ENCODE data around the gene RPN1.
A peak's percentile ranks its signal among the peaks of the same experiment; 100 is the strongest.
"Not testable (repeated sequence)": the region's sequence is repeated elsewhere in the genome, so short reads cannot be mapped to it uniquely, and the experiment has no call there.

The RPN1 gene

DNA sequence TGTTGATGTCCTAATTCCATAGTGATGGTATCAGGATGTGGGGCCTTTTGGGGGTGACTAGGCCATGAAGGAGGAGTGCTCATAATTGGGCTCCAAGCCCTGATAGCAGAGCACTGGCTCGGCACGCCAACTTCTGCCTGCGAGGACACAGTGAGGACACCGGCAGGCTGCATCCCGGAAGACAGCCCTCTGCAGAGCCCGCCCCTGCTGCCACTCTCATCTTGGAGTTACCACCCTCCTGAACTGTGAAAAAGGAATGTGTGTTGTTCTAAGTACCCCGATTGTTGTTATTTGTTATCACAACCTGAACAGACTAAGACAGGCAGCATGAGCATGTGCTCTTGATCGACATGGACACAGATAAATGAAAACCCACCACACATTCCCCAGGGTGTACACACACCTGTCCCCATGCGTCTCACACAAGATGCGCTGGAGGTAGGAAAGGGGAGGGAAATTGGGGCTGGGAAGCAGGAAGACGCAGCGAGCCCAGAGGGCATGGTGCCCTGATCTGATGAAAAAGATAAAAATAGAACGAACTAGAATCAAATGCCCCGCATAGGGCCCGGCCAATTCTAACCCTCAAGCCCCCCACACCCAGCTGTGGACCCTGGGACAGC, 40.1 kb downstream of the RPN1 start:
- no peak for DNase-seq (ENCODE audit: low read depth, low spot score)

DNA sequence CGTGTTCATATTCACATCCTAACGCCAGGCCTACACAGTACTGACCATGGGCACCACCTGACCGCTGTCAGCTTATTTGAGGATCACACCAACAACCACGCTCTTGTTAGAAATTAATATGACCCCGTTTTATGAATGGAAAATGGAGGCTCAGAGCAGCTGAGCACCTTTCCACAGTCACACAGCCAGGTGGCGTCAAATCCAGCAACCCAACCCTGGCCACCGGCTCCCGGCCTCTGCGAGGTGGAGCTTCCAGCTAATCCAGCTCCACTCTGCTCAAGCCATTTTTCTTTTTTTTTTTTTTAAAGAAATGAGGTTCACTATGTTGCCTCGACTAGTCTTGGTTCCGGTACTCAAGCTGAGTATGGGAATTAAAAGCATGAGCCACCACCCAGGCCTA, 41.3 kb downstream of the RPN1 start:
- no peak for DNase-seq (ENCODE audit: low read depth, low spot score)

DNA sequence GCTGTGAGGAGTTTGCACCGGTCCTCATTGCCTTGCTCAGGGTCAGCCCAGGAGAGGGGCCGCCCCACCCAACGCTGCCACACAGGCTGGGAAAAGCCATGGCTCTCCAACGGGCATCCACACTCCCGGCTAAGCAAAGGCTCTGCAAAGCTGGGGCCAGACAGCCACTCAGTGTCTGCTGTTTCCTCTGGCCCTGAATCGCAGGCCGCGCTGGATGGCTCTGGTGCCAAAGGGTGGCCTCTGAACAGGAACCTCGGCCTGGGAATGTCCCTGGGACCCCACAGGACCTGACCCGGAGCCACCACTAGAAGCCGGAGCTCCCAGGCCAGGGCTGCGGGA, 42.9 kb downstream of the RPN1 start:
- no peak for DNase-seq (ENCODE audit: low read depth, low spot score)

DNA sequence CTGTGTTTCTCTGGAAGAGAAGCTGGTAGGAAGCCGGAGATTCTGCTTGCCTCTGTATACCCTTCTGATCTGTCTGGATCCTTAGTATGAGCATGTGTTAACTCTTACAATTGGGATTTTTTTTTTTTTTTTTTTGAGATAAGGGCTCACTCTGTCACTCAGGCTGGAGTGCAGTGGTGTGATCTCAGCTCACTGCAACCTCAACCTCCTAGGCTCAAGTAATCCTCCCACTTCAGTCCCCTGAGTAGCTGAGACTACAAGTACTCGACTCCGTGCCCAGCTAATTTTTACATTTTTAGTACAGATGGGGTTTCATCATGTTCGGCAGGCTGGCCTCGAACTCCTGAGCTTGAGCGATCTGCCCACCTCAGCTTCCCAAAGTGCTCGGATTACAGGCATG, 44.5 kb downstream of the RPN1 start:
- no peak for DNase-seq (ENCODE audit: low read depth, low spot score)

DNA sequence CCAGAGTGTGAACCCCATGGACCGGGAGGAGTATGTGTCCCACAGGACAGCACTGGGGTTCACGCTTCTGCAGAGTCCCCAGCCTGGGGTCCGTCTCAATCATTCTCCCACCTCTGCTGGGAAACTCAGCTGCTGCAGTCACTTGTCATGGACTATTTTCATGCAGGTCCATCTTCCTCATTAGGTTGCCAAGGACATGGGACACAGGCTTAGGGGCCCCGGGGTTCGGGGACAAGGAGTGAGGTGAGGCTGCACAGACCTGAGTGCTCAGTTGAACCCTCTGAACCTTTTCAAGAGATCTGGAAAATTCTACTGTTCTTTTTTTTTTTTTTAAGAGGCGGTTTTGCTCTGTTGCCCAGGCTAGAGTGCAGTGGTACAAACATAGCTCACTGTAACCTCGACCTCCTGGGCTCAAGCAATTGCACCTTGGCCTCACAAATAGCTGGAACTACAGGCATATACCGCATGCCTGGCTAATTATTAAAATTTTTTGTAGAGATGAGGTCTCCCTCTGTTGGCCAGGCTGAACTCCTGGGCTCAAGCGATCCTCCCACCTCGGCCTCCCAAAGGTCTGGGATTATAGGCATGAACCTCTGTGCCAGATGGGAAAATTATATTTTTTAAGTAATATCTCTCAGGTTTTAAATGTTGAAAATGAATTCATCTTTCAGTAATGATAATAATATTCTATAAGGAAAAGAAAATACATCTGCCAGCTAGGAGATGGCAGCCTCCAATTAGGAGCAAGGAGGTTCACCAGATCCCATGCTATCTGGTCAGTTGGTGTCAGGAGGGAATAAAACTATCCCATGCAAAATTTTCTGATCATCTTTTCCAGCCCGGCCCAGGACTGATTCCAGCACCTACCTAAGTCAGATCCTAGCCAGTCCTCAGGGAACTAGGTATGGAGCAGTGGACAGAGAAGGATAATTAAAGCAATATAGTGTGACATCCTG, 45.2 kb downstream of the RPN1 start:
- no peak for DNase-seq (ENCODE audit: low read depth, low spot score)

DNA sequence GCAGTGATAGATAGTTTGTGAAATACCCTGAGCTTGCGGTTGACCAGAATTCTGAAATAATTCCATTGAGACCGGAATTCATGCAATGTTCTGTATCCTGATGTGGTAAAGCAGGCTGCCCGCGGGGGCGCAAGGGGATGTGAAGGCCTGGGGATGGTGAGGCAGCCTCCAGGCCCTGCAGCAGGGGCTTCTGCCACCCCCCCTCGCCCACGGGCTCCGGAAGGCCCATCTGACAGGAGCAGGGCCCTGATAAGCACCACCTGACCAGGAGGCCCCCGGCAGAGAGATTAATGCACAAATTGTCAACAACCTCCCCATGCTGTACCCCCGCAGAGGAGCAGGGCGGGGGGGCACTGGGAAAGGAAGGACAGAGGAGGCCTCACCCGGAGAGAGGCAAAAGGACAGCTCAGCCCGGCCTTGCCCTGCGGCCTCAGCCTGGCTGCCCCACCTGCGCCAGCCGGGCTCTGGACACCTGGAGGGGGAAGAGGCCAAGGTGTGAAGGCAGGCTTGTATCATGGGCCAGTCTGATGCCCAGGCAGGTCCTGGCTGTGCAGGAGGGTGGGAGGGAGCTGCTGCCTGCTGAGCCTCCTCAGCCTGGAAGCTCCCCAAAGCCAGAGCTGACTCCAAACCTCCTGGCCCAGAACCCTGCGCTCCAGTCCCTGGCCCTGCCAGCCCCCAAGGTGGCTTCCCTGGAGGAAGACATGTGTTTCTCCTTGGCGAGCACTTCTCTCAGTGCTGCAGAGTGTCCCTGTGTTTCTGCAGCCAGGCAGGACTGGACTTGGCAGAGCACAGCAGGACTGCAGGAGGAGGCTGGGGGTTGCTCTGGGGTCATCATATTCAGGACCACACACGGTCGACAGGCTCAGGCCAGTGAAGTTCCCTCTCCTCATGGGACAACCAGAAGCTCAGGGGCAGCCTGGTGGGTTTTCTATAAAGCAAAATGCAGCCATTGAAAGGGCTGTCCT, 46.5 kb downstream of the RPN1 start:
- DNase-seq (ENCODE audit: low read depth, low spot score): no peak

DNA sequence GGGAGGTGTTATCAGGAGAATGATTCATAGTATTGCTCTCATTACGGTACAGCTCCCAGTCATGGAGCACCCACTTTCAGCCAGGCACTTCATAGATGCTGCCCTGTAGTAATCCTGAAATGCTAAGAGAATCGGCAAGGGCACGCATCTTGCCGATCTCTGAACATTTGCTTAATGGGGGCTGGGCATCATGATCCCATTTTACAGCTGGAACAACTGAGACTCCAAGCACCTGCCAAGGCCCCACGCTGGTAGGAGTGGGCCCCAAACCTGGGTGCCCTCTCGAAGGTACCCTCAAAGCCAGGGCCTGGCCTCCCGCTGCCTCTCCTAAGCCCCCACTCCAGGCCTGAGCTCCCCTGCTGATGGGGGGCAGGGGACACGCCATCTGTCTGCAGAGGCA, 47.3 kb downstream of the RPN1 start:
- DNase-seq (ENCODE audit: low read depth, low spot score): no peak

DNA sequence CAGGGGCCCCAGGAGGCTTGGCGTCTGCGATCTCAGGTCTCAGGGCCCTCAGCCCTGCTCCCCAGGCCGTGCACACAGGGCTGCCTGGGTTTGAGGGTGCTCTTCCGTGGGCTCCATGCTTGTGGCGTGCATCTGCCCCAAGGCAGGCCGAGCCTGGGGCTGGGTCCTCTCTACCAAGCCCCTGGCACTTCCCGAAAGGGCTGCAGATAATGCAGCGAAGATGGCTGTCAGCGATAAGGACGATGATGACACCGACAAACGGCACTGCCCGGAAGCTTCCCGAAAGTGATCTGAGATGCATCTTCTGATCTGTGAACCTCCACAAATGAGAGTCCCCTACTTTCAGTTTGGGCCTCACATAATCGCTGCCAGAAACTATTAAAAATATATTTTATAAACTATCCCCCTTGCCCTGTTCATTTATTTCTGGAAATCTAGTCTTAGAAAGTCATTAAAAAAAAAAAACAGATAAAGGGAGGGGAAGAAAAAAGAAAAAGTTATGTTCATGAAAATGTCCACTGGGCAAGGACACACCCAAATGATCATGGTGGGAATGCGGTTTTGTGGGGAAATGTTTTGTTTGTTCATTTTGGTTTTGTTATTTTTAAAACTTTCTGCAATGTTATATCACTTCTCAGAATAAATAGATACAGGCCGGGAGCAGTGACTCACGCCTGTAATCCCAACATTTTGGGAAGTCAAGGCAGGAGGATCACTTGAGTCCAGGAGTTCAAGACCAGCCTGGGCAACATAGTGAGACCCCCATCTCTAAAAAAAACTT, 51.5 kb downstream of the RPN1 start:
- no peak for DNase-seq (ENCODE audit: low read depth, low spot score)

DNA sequence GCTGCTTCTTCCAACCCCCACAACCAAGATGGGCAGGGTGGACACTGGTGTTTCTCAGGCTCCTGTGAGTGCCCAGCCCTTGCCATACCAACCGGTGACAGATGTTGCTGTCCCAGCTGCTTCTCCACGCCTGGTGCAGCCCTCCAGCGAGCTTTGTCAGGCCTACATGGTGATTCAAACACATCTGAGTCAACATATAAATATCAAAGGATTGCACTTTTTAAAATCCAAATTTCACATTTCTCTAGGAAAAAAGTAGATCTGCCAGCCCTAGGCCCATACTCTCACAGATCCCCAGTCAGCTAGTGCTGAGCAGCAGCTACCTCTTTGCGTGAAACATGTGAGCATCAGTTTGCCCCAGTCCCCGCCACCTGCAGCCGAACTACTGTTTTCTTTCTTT, 52.7 kb downstream of the RPN1 start:
- no peak for DNase-seq (ENCODE audit: low read depth, low spot score)

DNA sequence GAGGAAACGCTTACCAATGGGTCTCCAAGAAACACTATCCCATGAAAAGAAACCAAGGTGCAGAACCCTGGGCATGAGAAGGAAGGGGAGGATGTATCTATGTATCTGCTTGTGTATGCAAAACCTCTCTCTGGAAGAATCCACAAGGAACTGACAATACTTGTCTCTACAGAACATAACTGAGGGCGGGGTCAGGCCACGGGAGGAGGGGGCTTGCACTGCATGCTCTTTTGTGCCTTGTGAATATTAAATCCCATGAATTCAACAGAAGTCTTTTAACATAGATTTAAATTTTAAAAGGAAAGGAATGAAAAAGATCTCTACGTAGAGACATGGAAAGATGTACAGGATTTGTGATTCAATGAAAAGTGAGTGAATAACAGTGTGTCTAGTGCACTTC, 57.8 kb downstream of the RPN1 start:
- DNase-seq (ENCODE audit: low read depth, low spot score): no peak

DNA sequence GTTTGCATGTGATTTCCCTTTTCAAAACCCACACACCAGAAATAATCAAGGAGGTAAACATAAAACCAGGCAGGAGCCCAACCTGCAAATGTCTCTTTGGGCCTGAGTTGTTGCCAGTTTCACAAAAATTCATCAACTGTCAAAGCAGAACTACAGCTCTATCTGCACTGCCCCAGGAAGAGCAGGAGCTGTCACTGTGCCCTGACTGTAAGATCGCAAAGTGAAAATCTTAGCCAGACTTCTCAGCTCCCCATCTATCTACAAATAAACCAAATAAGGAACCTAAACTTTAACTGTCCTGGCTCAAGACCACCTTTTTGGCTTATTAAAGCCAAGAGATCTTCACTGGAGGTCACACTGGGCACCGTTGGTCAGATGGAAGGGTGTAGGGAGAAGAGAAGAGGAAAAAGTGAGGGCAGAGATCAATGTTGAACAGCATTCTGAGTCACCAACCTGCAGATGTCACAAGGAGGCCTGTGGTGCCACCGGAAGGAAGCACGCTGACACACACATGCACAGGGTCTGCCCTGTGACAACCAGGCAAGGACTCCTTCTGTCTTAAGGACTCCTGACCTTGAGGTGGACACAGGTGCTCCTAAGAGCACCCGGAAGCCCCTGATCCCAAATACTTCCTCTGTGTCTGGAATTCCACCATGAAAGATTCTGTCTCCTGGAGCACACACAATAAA, 58.7 kb downstream of the RPN1 start:
- DNase-seq (ENCODE audit: low read depth, low spot score): no peak

DNA sequence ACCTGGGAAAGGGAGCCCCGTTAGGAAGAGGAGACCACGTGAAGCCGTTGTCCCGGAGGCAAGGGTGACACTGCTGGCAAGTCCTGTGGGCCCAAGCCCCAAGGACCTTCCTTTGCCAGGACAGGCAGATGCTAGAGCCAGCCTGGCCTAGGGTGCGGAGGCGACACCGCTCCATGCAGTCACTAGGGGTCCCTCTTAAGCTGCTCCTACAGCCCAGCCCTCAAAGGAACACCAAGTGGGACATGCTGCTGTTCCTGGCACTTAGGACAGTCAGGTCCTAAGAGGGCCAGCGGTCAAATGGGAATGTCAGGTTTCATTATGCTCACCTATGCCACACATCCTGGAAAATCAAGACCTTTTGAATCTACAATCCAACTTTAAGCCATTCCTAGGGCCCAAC, 59.7 kb downstream of the RPN1 start:
- no peak for DNase-seq (ENCODE audit: low read depth, low spot score)

GRCh38 chr3:128589985-128590384, 60.6 kb downstream of the RPN1 start:
- not testable (repeated sequence) for DNase-seq (ENCODE audit: low read depth, low spot score)

GRCh38 chr3:128588147-128588546, 62.5 kb downstream of the RPN1 start:
- DNase-seq (ENCODE audit: low read depth, low spot score): no peak

DNA sequence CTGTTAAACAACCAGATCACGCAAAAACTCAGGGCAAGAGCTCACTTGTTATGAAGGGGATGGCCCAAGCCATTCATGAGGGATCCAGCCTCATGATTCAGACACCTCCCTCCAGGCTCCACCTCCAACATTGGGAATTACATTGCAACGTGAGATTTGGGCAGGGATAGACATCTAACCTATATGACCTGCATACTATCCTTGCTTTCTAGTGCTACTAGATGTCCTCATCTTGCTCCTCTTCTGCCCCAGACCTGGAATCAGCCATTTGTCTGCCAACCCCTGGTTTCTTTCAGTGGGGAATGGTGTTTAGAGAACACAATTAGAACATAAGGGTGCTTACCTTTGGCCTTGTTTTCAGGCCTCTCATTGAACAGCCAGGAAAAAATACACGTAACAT, 63.2 kb downstream of the RPN1 start:
- DNase-seq (ENCODE audit: low read depth, low spot score): no peak

GRCh38 chr3:128586932-128587331, 63.7 kb downstream of the RPN1 start:
- DNase-seq (ENCODE audit: low read depth, low spot score): not testable (repeated sequence)

DNA sequence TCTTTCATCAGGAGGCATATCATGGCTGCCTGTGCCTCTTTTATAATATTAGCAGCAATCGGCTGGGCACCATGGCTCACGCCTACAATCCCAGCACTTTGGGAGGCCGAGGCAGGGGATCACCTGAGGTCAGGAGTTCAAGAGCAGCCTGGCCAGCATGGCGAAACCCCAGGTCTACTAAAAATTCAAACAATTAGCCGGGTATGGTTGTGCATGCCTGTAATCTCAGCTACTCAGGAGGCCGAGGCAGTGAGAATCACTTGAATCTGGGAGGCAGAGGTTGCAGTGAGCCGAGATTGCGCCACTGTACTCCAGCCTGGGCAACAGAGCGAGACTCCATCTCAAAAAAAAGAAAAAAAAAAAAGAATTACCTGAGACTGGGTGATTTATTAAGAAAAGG, 64.2 kb downstream of the RPN1 start:
- DNase-seq (ENCODE audit: low read depth, low spot score): not testable (repeated sequence)

DNA sequence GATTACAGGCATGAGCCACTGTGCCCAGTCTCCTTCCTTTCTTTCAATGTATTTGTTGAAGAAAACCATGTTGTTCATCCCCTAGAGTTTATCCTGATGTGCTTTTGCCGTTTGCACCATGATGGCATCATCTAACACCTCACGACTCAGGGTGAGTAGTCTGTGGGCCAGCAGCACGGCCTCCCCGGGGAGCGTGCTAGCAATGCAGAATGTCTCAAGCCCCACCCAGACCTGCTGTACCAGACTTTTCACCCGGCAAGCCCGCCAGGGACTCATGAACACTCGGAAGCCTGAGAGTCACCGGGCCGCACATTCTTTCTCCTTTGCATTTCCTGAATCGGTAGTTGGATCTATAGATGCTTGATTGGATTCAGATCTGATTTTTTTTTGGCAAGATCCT, 64.6 kb downstream of the RPN1 start:
- DNase-seq (ENCODE audit: low read depth, low spot score): no peak

DNA sequence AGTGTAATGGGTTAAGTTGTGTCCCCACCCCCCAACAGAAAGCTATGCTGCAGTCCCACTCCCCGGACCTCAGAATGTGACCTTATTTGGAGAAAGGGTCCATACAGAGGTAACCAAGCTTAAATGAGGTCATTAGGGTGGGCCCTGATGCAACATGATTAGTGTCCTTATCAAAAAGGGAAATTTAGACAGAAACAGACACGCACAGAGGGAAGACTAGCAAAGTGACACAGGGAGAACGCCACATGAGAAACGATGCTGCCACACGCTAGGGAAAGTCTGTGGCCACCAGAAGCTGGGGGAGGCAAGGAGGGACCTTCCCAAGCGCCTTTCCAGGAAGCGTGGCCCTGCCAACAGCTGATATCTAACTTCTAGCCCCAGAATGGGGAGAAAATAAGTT, 65.4 kb downstream of the RPN1 start:
- no peak for DNase-seq (ENCODE audit: low read depth, low spot score)

- peak; percentile 32 for DNase-seq (ENCODE audit: low read depth, low spot score)
Measured at GRCh38 chr3:128584412-128585020, 66.1 kb downstream of the RPN1 start.
